T-cell (primary cell): ENCODE results near the gene MSH6. TPM values are rescaled to one million over a fixed set of nuclear protein-coding genes. Genes with fewer than 3 reads are reported as not detected.
"Not testable (repeated sequence)": the region's sequence is repeated elsewhere in the genome, so short reads cannot be mapped to it uniquely, and the experiment has no call there.

ENCODE experiments used
- ATAC-seq, 4 experiments: fragments of 200-7000 bp in 3 of 4; fragments of 150-1000 bp in 1 of 4; cut with Tn5 transposase; replicated peaks in 1 of 4; 1 replicate in 3 of 4; 2 replicates in 1 of 4; pipeline ENCODE4 v1.10.0; 2021; ENCODE audit warnings: moderate library complexity in 3 of 4, mild to moderate bottlenecking in 2 of 4, moderate number of reproducible peaks in 1 of 4
- CTCF ChIA-PET, 2 donors: fragments of 300-600 bp; sonication (Branson Sonifier 250); formaldehyde crosslinking; loops; one replicate each; lab custom pipeline; 2022; ENCODE audit warnings: antibody characterized with exemption in 2 of 2; lab: Charles Lee
- POLR2A ChIA-PET, 2 donors: fragments of 300-600 bp; sonication (Branson Sonifier 250); formaldehyde crosslinking; loops; one replicate each; lab custom pipeline; 2022; ENCODE audit warnings: antibody characterized with exemption in 2 of 2; lab: Charles Lee
- DNase-seq, 35 experiments: peaks; one replicate each; pipeline versions ENCODE4 v3.0.0 to v3.0.0-alpha.2; 2013 to 2023
- H3K27ac ChIP-seq: one replicate; pipeline ENCODE4 v1.5.1; 2013; ENCODE audit warnings: low read length
- H3K27me3 ChIP-seq, 2 experiments: replicated peaks in 1 of 2; 1 replicate in 1 of 2; 2 replicates in 1 of 2; pipeline versions ENCODE4 v1.6.1 to v1.7.0; 2013; ENCODE audit warnings: low read length in 1 of 2, mixed read lengths in 1 of 2; ENCODE audit not compliant: control insufficient read depth in 2 of 2, insufficient read depth in 2 of 2; ENCODE audit errors: extremely low read depth in 1 of 2
- H3K36me3 ChIP-seq, 2 donors: 1 replicate in 1 of 2; 2 replicates in 1 of 2; pipeline versions ENCODE4 v1.6.1 to v1.7.0; 2013; ENCODE audit warnings: low read length in 1 of 2; ENCODE audit not compliant: control insufficient read depth in 2 of 2, insufficient read depth in 1 of 2; ENCODE audit errors: extremely low read depth in 1 of 2
- H3K4me1 ChIP-seq, 2 experiments: 1 replicate in 1 of 2; 2 replicates in 1 of 2; pipeline versions ENCODE4 v1.6.1 to v1.7.0; 2013; ENCODE audit warnings: low read length in 2 of 2, mixed read lengths in 1 of 2; ENCODE audit not compliant: insufficient read depth in 2 of 2, control insufficient read depth in 1 of 2; ENCODE audit errors: extremely low read depth in 1 of 2
- H3K4me3 ChIP-seq, 2 donors: 1 replicate in 1 of 2; 2 replicates in 1 of 2; pipeline versions ENCODE4 v1.5.1 to v1.7.0; 2013; ENCODE audit warnings: mild to moderate bottlenecking in 2 of 2, low read length in 1 of 2, moderate library complexity in 1 of 2; ENCODE audit not compliant: control insufficient read depth in 1 of 2; ENCODE audit errors: extremely low read depth in 1 of 2
- H3K9me3 ChIP-seq: 2 replicates; pipeline ENCODE4 v1.7.0; 2013
- H3K27ac Mint-ChIP-seq, 2 donors: one replicate each; pipeline ENCODE4 v1.8.0; 2020 to 2021; ENCODE audit warnings: mild to moderate bottlenecking in 2 of 2, mixed read lengths in 2 of 2
- H3K27me3 Mint-ChIP-seq, 2 donors: one replicate each; pipeline ENCODE4 v1.8.0; 2021 to 2022; ENCODE audit warnings: mixed read lengths in 2 of 2
- H3K36me3 Mint-ChIP-seq: one replicate; pipeline ENCODE4 v1.8.0; 2021; ENCODE audit warnings: mixed read lengths
- H3K4me1 Mint-ChIP-seq, 3 donors: one replicate each; pipeline ENCODE4 v1.8.0; 2020 to 2022; ENCODE audit warnings: mixed read lengths in 3 of 3, mild to moderate bottlenecking in 1 of 3
- H3K4me3 Mint-ChIP-seq, 3 donors: one replicate each; pipeline ENCODE4 v1.8.0; 2020 to 2022; ENCODE audit warnings: mild to moderate bottlenecking in 3 of 3, mixed read lengths in 3 of 3, moderate library complexity in 3 of 3
- H3K9me3 Mint-ChIP-seq, 3 donors: one replicate each; pipeline ENCODE4 v1.8.0; 2020 to 2022; ENCODE audit warnings: mixed read lengths in 3 of 3
- WGBS: methylation state at CpG from one replicate; pipeline ENCODE4 v1.1.5; 2013; ENCODE audit warnings: missing lambda C conversion rate; ENCODE audit not compliant: insufficient coverage; 5-methylcytosine and 5-hydroxymethylcytosine counted together
- total RNA-seq, 35 experiments: library from RNA in 6 of 35; stranded (reverse) in 6 of 35; fragments of 120-200 nt in 1 of 35; gene quantifications; one replicate each; pipeline versions ENCODE4 v1.2.1 to v1.2.4 and lab custom pipeline; 2013 to 2026

MSH6 gene
- total RNA-seq, 5 donors from 2014 or later (not counting 1 experiment from before 2014, with no cell fraction given): 32.6 to 46.0 (median 43.8) TPM

- Histone ChIP-seq H3K4me3 (no peak overlapping the region), H3K27ac (no peak overlapping the region), H3K27me3 (no peaks in the 10 kb centered on the region), H3K9me3 (no peaks in the 10 kb centered on the region), H3K36me3 (peaks cover 0 to 16% of the 10 kb centered on the region in 2 donors), H3K4me1 (peaks cover 0 to 4% of the 10 kb centered on the region in 2 experiments)
- ChIA-PET POLR2A (interaction anchor here in 1 of 2 donors (0.7 kb wide), 2 partner anchors 218 to 615 kb away, joined by 3 read pairs; no protein-coding TSS in a partner anchor), CTCF (interaction anchor here in 1 of 2 donors (0.5 to 0.6 kb wide), 2 partner anchors 507 to 574 kb away, joined by 3 to 4 read pairs; no protein-coding TSS in a partner anchor)
- Mint-ChIP-seq H3K9me3 (no peaks in the 10 kb centered on the region), H3K27me3 (no peaks in the 10 kb centered on the region), H3K36me3 (peaks cover 11% of the 10 kb centered on the region), H3K4me3 (no peak overlapping the region), H3K4me1 (peaks cover 38 to 44% (median 41%) of the 10 kb centered on the region in 3 donors), H3K27ac (peak overlapping the region in 1 of 2 donors; percentile 84)
- 80% methylated on average over 1 of the region's 3 CpGs for WGBS
- DNase-seq: no peak
- ATAC-seq: no peak
Observed at GRCh38 chr2:47842846-47843245, 59.9 kb downstream of the MSH6 start.

GRCh38 chr2:47843407-47843806 is 60.5 kb downstream of the MSH6 start:
- peaks cover 0 to 4% of the 10 kb centered on the region in 2 experiments for H3K4me1 ChIP-seq
- Mint-ChIP-seq H3K27ac (peak overlapping the region; percentile 19 to 70), H3K36me3 (peaks cover 13% of the 10 kb centered on the region), H3K4me1 (peaks cover 41 to 47% (median 46%) of the 10 kb centered on the region in 3 donors), H3K27me3 (no peaks in the 10 kb centered on the region), H3K9me3 (no peaks in the 10 kb centered on the region), H3K4me3 (no peak overlapping the region)
- no peak overlapping the region for H3K4me3 ChIP-seq
- POLR2A ChIA-PET: interaction anchor here in 1 of 2 donors (0.7 kb wide), 1 partner anchor 217 kb away, joined by 3 read pairs; no protein-coding TSS in a partner anchor
- H3K27me3 ChIP-seq: no peaks in the 10 kb centered on the region
- H3K9me3 ChIP-seq: no peaks in the 10 kb centered on the region
- DNase-seq (no peak), ATAC-seq (no peak)
- peaks cover 0 to 12% of the 10 kb centered on the region in 2 donors for H3K36me3 ChIP-seq
- no peak overlapping the region for H3K27ac ChIP-seq
- no CpG with 5 or more reads among the region's 1 CpG for WGBS
- CTCF ChIA-PET: interaction anchor here in 1 of 2 donors (0.5 to 0.6 kb wide), 2 partner anchors 508 to 573 kb away, joined by 3 to 4 read pairs; no protein-coding TSS in a partner anchor

- Histone ChIP-seq H3K9me3 (no peaks in the 10 kb centered on the region), H3K36me3 (peaks cover 0 to 5% of the 10 kb centered on the region in 2 donors), H3K4me1 (peaks cover 0 to 4% of the 10 kb centered on the region in 2 experiments), H3K27ac (no peak overlapping the region), H3K27me3 (no peaks in the 10 kb centered on the region), H3K4me3 (no peak overlapping the region)
- Mint-ChIP-seq H3K27me3 (no peaks in the 10 kb centered on the region), H3K27ac (no peak overlapping the region), H3K4me3 (no peak overlapping the region), H3K9me3 (no peaks in the 10 kb centered on the region), H3K36me3 (peaks cover 6% of the 10 kb centered on the region), H3K4me1 (peaks cover 44 to 47% (median 46%) of the 10 kb centered on the region in 3 donors)
- no CpG with 5 or more reads among the region's 2 CpGs for WGBS
- POLR2A ChIA-PET: no interaction called here
- CTCF ChIA-PET: interaction anchor here in 1 of 2 donors (0.6 kb wide), 1 partner anchor 579 kb away, joined by 6 read pairs; no protein-coding TSS in a partner anchor
- no peak for DNase-seq
- no peak for ATAC-seq
Observed at GRCh38 chr2:47844162-47844561, 61.2 kb downstream of the MSH6 start.

- POLR2A ChIA-PET: interaction anchor here in 1 of 2 donors (0.6 kb wide), 1 partner anchor 10 kb away, joined by 4 read pairs; no protein-coding TSS in a partner anchor
- H3K4me1 Mint-ChIP-seq: peaks cover 57 to 62% (median 62%) of the 10 kb centered on the region in 3 donors
Observed at GRCh38 chr2:47849368-47849767, 66.4 kb downstream of the MSH6 start.

GRCh38 chr2:47850198-47850597 is 67.3 kb downstream of the MSH6 start:
- ChIA-PET CTCF (interaction anchor here (0.6 to 1.6 kb wide), 2 partner anchors 57 to 257 kb away, joined by 3 read pairs; no protein-coding TSS in a partner anchor), POLR2A (interaction anchor here in 1 of 2 donors (0.6 kb wide), 1 partner anchor 63 kb away, joined by 3 read pairs; no protein-coding TSS in a partner anchor)
- H3K27ac Mint-ChIP-seq: no peak overlapping the region
- H3K4me3 Mint-ChIP-seq: no peak overlapping the region
- WGBS: no CpG with 5 or more reads among the region's 1 CpG
- no peak overlapping the region for H3K4me3 ChIP-seq
- H3K27me3 ChIP-seq: no peaks in the 10 kb centered on the region
- no peaks in the 10 kb centered on the region for H3K27me3 Mint-ChIP-seq
- H3K36me3 Mint-ChIP-seq: peaks cover 8% of the 10 kb centered on the region
- no peaks in the 10 kb centered on the region for H3K9me3 ChIP-seq
- H3K36me3 ChIP-seq: no peaks in the 10 kb centered on the region
- DNase-seq (no peak), ATAC-seq (no peak)
- peaks cover 52 to 62% (median 62%) of the 10 kb centered on the region in 3 donors for H3K4me1 Mint-ChIP-seq
- peaks cover 0 to 4% of the 10 kb centered on the region in 2 experiments for H3K4me1 ChIP-seq
- H3K9me3 Mint-ChIP-seq: no peaks in the 10 kb centered on the region
- no peak overlapping the region for H3K27ac ChIP-seq

More at GRCh38 chr2:47849368-47849767, 66.4 kb downstream of the MSH6 start:
- H3K36me3 ChIP-seq: no peaks in the 10 kb centered on the region
- WGBS: 100% methylated on average over 1 of the region's 2 CpGs
- ATAC-seq: no peak
- DNase-seq: no peak
- H3K27ac Mint-ChIP-seq: no peak overlapping the region
- no peak overlapping the region for H3K4me3 Mint-ChIP-seq
- H3K27ac ChIP-seq: no peak overlapping the region
- H3K36me3 Mint-ChIP-seq: peaks cover 8% of the 10 kb centered on the region
- peaks cover 0 to 4% of the 10 kb centered on the region in 2 experiments for H3K4me1 ChIP-seq
- H3K4me3 ChIP-seq: no peak overlapping the region
- H3K9me3 ChIP-seq: no peaks in the 10 kb centered on the region
- no peaks in the 10 kb centered on the region for H3K27me3 ChIP-seq
- no peaks in the 10 kb centered on the region for H3K9me3 Mint-ChIP-seq
- CTCF ChIA-PET: interaction anchor here (0.5 to 1.6 kb wide), 4 partner anchors 57 to 1074 kb away, joined by 3 read pairs; no protein-coding TSS in a partner anchor
- no peaks in the 10 kb centered on the region for H3K27me3 Mint-ChIP-seq

GRCh38 chr2:47853067-47853777 is 70.3 kb downstream of the MSH6 start:
- not testable (repeated sequence) for H3K27ac ChIP-seq, DNase-seq, H3K27me3 ChIP-seq, H3K9me3 Mint-ChIP-seq, H3K9me3 ChIP-seq, H3K4me3 ChIP-seq, ATAC-seq, H3K36me3 Mint-ChIP-seq, H3K4me3 Mint-ChIP-seq, H3K4me1 ChIP-seq, H3K27ac Mint-ChIP-seq, H3K36me3 ChIP-seq, H3K27me3 Mint-ChIP-seq
- POLR2A ChIA-PET: interaction anchor here in 1 of 2 donors (0.6 to 1.0 kb wide), 4 partner anchors 8 to 605 kb away, joined by 3 to 4 read pairs (median 4); no protein-coding TSS in a partner anchor
- peaks cover 66 to 70% (median 67%) of the 10 kb centered on the region in 3 donors for H3K4me1 Mint-ChIP-seq
- CTCF ChIA-PET: interaction anchor here (0.5 to 1.2 kb wide), 5 partner anchors 83 to 252 kb away, joined by 3 to 4 read pairs (median 3); no protein-coding TSS in a partner anchor
- WGBS: 100% methylated on average over 3 of the region's 8 CpGs
